SK-N-SH (cell line): ENCODE results near the gene DRD4. TPM values are rescaled to one million over a fixed set of nuclear protein-coding genes. Genes with fewer than 3 reads are reported as not detected.

Source experiments
- CTCF ChIA-PET: fragments of 300-600, 350-600 bp; formaldehyde crosslinking; extraction: SDS; loops from one replicate; lab custom pipeline; 2021; lab: Yijun Ruan, JAX
- POLR2A ChIA-PET: fragments of 350-600 bp; sonication (Branson Sonifier 250); formaldehyde crosslinking; extraction: SDS; loops from one replicate; lab custom pipeline; 2020; ENCODE audit warnings: antibody characterized with exemption, inconsistent platforms; lab: Yijun Ruan, JAX
- DNase-seq: peaks from one replicate; pipeline ENCODE4 v3.0.0; 2012
- H2AFZ ChIP-seq: fragments of 200-600 bp; sonication (generic); 2 replicates; pipeline ENCODE4 v1.8.1; 2016; ENCODE audit warnings: antibody characterized with exemption, mild to moderate bottlenecking, low read depth
- H3F3A ChIP-seq: fragments of 200-600 bp; sonication (generic); replicated peaks from 2 replicates; pipeline ENCODE3; 2016; ENCODE audit warnings: antibody characterized with exemption, mild to moderate bottlenecking; ENCODE audit not compliant: insufficient read depth
- H3K27ac ChIP-seq, 2 experiments: fragments of 200-500 bp in 1 of 2; fragments of 200-600 bp in 1 of 2; sonication (Bioruptor generic) in 1 of 2; sonication (generic), shearing (Covaris generic) in 1 of 2; 2 replicates each; pipeline versions ENCODE4 v1.5.1 to v1.6.1; 2014 to 2016; ENCODE audit warnings: low read depth in 2 of 2, inconsistent platforms in 1 of 2, low read length in 1 of 2, mild to moderate bottlenecking in 1 of 2, mixed read lengths in 1 of 2
- H3K27me3 ChIP-seq: fragments of 200-600 bp; sonication (generic), shearing (Covaris generic); 2 replicates; pipeline ENCODE4 v1.6.1; 2016; ENCODE audit warnings: mixed run types; ENCODE audit not compliant: insufficient read depth
- H3K36me3 ChIP-seq, 2 experiments: fragments of 200-500 bp in 1 of 2; fragments of 200-600 bp in 1 of 2; sonication (Bioruptor generic) in 1 of 2; sonication (generic) in 1 of 2; replicated peaks in 1 of 2; 2 replicates each; pipeline versions ENCODE3 to v1.5.1; 2014 to 2016; ENCODE audit warnings: low read length in 1 of 2, mild to moderate bottlenecking in 1 of 2; ENCODE audit not compliant: insufficient read depth in 2 of 2, control insufficient read depth in 1 of 2
- H3K4me1 ChIP-seq, 2 experiments: fragments of 200-500 bp in 1 of 2; fragments of 200-600 bp in 1 of 2; sonication (Bioruptor generic) in 1 of 2; sonication (generic), shearing (Covaris generic) in 1 of 2; 2 replicates each; pipeline versions ENCODE4 v1.5.1 to v1.6.1; 2014 to 2016; ENCODE audit warnings: low read depth in 1 of 2, low read length in 1 of 2, mixed run types in 1 of 2; ENCODE audit not compliant: insufficient read depth in 2 of 2, control insufficient read depth in 1 of 2
- H3K4me2 ChIP-seq: fragments of 200-600 bp; sonication (generic), shearing (Covaris generic); 2 replicates; pipeline ENCODE4 v1.6.1; 2017; ENCODE audit warnings: mixed run types
- H3K4me3 ChIP-seq, 2 experiments: fragments of 200-500 bp in 1 of 2; fragments of 200-600 bp in 1 of 2; sonication (Bioruptor generic) in 1 of 2; sonication (generic), shearing (Covaris generic) in 1 of 2; 2 replicates each; pipeline versions ENCODE4 v1.5.1 to v1.8.1; 2014 to 2016; ENCODE audit warnings: low read depth in 2 of 2, inconsistent platforms in 1 of 2, low read length in 1 of 2, mild to moderate bottlenecking in 1 of 2, mixed read lengths in 1 of 2, moderate library complexity in 1 of 2
- H3K79me2 ChIP-seq: fragments of 200-600 bp; sonication (generic); 2 replicates; pipeline ENCODE4 v1.8.1; 2017; ENCODE audit warnings: mild to moderate bottlenecking; ENCODE audit not compliant: insufficient read depth
- H3K9ac ChIP-seq: fragments of 200-600 bp; sonication (generic); 2 replicates; pipeline ENCODE4 v1.6.1; 2017; ENCODE audit warnings: mixed run types
- H3K9me2 ChIP-seq: fragments of 200-600 bp; sonication (generic); 2 replicates; pipeline ENCODE4 v1.6.1; 2017; ENCODE audit warnings: mixed run types
- H3K9me3 ChIP-seq: fragments of 200-600 bp; sonication (generic); 2 replicates; pipeline ENCODE4 v1.6.1; 2017; ENCODE audit warnings: mixed run types, mild to moderate bottlenecking, moderate library complexity
- H4K20me1 ChIP-seq: fragments of 200-600 bp; sonication (generic); 2 replicates; pipeline ENCODE4 v1.6.1; 2017; ENCODE audit warnings: mild to moderate bottlenecking, mixed run types; ENCODE audit not compliant: insufficient read depth
- ELF1 ChIP-seq: IDR thresholded peaks from 2 replicates; pipeline ENCODE4 v1.4.0; 2012
- EZH2phosphoT487 ChIP-seq: fragments of 200-600 bp; sonication (generic); IDR thresholded peaks from 2 replicates; pipeline ENCODE4 v1.6.1; 2017; ENCODE audit warnings: low read depth, mixed run types, mild to moderate bottlenecking, antibody characterized with exemption, moderate library complexity, borderline replicate concordance
- FOXJ3 ChIP-seq: sonication (generic); formaldehyde crosslinking; IDR thresholded peaks from 2 replicates; pipeline ENCODE4 v1.5.1; 2020; ENCODE audit warnings: mild to moderate bottlenecking, missing genetic modification reagents
- FOXM1 ChIP-seq: IDR thresholded peaks from 2 replicates; pipeline ENCODE4 v1.4.0; 2012; ENCODE audit warnings: low read depth, mild to moderate bottlenecking
- GATA2 ChIP-seq: sonication (generic); formaldehyde crosslinking; IDR thresholded peaks from 2 replicates; pipeline ENCODE4 v1.5.0; 2020; ENCODE audit warnings: mild to moderate bottlenecking, missing genetic modification reagents
- JUND ChIP-seq: IDR thresholded peaks from 2 replicates; pipeline ENCODE4 v1.4.0; 2012
- MEF2A ChIP-seq: IDR thresholded peaks from 2 replicates; pipeline ENCODE4 v1.4.0; 2012; ENCODE audit warnings: low read depth, borderline replicate concordance
- MXI1 ChIP-seq: IDR thresholded peaks from 2 replicates; pipeline ENCODE4 v1.6.1; 2012; ENCODE audit warnings: mild to moderate bottlenecking, low read depth, low read length, improper control_type of control experiment
- NFIC ChIP-seq: IDR thresholded peaks from 2 replicates; pipeline ENCODE4 v1.4.0; 2012; ENCODE audit warnings: borderline replicate concordance
- RAD21 ChIP-seq: IDR thresholded peaks from 2 replicates; pipeline ENCODE4 v1.6.1; 2012; ENCODE audit warnings: mild to moderate bottlenecking, low read length
- RXRA ChIP-seq: IDR thresholded peaks from 2 replicates; pipeline ENCODE4 v1.4.0; 2012; ENCODE audit warnings: low read depth, mild to moderate bottlenecking, borderline replicate concordance
- SMC3 ChIP-seq: IDR thresholded peaks from 2 replicates; pipeline ENCODE4 v1.6.1; 2012; ENCODE audit warnings: low read depth, low read length, improper control_type of control experiment
- YY1 ChIP-seq: IDR thresholded peaks from 2 replicates; pipeline ENCODE4 v1.4.0; 2012; ENCODE audit warnings: low read depth, mild to moderate bottlenecking
- WGBS: methylation state at CpG from one replicate; pipeline ENCODE4 v1.1.6; 2017; ENCODE audit warnings: low lambda C conversion rate; 5-methylcytosine and 5-hydroxymethylcytosine counted together
- polyA plus RNA-seq, 3 experiments: library from polyadenylated mRNA; depleted of rRNA; stranded (reverse); fragments of >200 nt; gene quantifications; 2 replicates each; pipeline ENCODE4 v1.2.3, GENCODE V29; 2012
- TF ChIP-seq, protein P1 (sequence below): IDR thresholded peaks from 2 replicates; pipeline ENCODE4; 2012
- TF ChIP-seq, protein P2 (sequence below): fragments of 200-600 bp; sonication (generic); IDR thresholded peaks from 2 replicates; pipeline ENCODE4 v1.6.1; 2017; ENCODE audit warnings: antibody characterized with exemption, mild to moderate bottlenecking, moderate library complexity
- TF ChIP-seq, protein P3 (sequence below): IDR thresholded peaks from 2 replicates; pipeline ENCODE4 v1.4.0; 2012; ENCODE audit warnings: low read depth
- TF ChIP-seq, protein P4 (sequence below): IDR thresholded peaks from 2 replicates; pipeline ENCODE4 v1.6.1; 2012; ENCODE audit warnings: mild to moderate bottlenecking, low read depth, low read length, moderate library complexity
- TF ChIP-seq, protein P5 (sequence below): fragments of 150-350 bp; IDR thresholded peaks from 2 replicates; pipeline ENCODE4 v1.6.1; 2016; ENCODE audit warnings: mild to moderate bottlenecking, low read depth, low read length

Gene DRD4
- polyA plus RNA-seq, 1 of the 3 experiments (the other 2 are of a cell fraction) = not detected

DNA sequence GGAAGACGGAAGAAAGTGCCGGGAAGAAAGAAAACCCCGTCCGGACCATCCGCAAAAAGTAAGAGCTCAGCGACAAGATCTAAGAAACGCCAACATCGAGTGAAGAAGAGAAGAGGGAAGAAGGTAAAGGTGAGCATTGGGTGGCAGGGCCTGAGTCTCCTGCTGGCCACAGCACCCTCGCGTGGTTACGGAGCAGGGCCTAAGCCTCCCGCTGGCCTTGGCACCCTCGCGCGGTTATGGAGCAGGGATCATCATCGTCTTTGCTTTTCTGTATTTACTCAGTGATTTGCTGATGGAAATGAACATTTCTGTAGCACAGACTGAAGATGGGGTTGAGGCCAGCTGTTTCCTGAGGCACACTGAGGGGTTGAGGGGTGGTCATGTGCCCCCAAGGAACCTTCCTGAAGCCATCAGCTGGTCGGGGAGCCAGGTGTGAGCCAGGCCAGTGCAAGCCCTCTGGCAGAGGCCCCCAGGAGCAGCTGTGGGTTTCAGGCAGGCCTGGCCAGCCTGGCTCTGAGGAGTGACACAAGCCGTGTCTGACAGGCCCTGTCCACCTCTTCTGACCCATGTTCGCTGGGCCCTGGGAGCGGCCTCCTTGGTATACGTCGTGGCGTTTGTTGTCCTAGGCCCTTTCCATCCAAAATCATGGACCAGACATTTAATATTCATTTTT lies 35.4 kb upstream of the DRD4 start:
- ChIA-PET CTCF (interaction anchor here (1.2 to 1.3 kb wide), 2 partner anchors 31 to 46 kb away, joined by 3 to 4 read pairs; no protein-coding TSS in a partner anchor), POLR2A (no interaction called here)
- no peak overlapping the region for H2AFZ ChIP-seq
- peaks cover 18% of the 10 kb centered on the region; the same call in 1 of the 2 replicates for H4K20me1 ChIP-seq
- H3K4me1 ChIP-seq = peaks cover 4 to 13% of the 10 kb centered on the region in 2 experiments; a peak in 1 of 4 replicates
- no peak overlapping the region for H3K4me2 ChIP-seq
- H3K9me3 ChIP-seq = no peaks in the 10 kb centered on the region
- no peaks in the 10 kb centered on the region for H3K9me2 ChIP-seq
- no peaks in the 10 kb centered on the region for H3K27me3 ChIP-seq
- no peak overlapping the region for H3K9ac ChIP-seq
- 96% methylated on average over 22 of the region's 23 CpGs for WGBS
- no peak for TF ChIP-seq RAD21
- TF ChIP-seq MEF2A = no peak
- TF ChIP-seq, protein P1, sequence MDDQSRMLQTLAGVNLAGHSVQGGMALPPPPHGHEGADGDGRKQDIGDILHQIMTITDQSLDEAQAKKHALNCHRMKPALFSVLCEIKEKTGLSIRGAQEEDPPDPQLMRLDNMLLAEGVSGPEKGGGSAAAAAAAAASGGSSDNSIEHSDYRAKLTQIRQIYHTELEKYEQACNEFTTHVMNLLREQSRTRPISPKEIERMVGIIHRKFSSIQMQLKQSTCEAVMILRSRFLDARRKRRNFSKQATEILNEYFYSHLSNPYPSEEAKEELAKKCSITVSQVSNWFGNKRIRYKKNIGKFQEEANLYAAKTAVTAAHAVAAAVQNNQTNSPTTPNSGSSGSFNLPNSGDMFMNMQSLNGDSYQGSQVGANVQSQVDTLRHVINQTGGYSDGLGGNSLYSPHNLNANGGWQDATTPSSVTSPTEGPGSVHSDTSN = no peak
- TF ChIP-seq, protein P2, sequence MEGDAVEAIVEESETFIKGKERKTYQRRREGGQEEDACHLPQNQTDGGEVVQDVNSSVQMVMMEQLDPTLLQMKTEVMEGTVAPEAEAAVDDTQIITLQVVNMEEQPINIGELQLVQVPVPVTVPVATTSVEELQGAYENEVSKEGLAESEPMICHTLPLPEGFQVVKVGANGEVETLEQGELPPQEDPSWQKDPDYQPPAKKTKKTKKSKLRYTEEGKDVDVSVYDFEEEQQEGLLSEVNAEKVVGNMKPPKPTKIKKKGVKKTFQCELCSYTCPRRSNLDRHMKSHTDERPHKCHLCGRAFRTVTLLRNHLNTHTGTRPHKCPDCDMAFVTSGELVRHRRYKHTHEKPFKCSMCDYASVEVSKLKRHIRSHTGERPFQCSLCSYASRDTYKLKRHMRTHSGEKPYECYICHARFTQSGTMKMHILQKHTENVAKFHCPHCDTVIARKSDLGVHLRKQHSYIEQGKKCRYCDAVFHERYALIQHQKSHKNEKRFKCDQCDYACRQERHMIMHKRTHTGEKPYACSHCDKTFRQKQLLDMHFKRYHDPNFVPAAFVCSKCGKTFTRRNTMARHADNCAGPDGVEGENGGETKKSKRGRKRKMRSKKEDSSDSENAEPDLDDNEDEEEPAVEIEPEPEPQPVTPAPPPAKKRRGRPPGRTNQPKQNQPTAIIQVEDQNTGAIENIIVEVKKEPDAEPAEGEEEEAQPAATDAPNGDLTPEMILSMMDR = no peak
- no peak for TF ChIP-seq EZH2phosphoT487
- no peak for TF ChIP-seq YY1
- no peak for TF ChIP-seq FOXM1
- no peak for TF ChIP-seq SMC3
- no peak for TF ChIP-seq NFIC
- TF ChIP-seq RXRA = no peak
- H3F3A ChIP-seq = no peaks in the 10 kb centered on the region
- H3K27ac ChIP-seq = no peak overlapping the region
- peaks cover 38 to 67% of the 10 kb centered on the region in 2 experiments for H3K36me3 ChIP-seq
- no peak overlapping the region for H3K4me3 ChIP-seq
- no peak for DNase-seq
- peaks cover 14% of the 10 kb centered on the region; the same call in 1 of the 2 replicates for H3K79me2 ChIP-seq

DNA sequence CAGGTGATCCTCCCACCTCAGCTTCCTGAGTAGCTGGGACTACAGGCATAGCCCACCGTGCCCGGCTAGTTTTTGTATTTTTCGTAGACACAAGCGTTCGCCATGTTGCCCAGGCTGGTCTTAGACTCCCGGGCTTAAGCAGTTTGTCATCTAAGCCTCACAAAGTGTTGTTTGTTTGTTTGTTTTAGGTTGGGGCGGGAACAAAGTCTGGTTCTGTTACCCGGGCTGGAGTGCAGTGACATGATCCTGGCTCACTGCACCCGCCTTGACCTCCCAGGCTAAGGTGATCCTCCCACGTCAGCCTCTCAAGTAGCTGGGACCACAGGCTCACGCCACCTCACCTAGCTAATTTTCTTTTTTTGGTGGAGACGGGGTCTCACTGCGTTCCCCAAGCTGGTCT lies 33.9 kb upstream of the DRD4 start:
- H3K36me3 ChIP-seq = peaks cover 47 to 70% of the 10 kb centered on the region in 2 experiments
- no peak overlapping the region for H3K4me2 ChIP-seq
- CTCF ChIA-PET = interaction anchor here (0.9 to 1.0 kb wide), 2 partner anchors 48 to 124 kb away, joined by 3 read pairs; no protein-coding TSS in a partner anchor
- H3K4me3 ChIP-seq = no peak overlapping the region
- POLR2A ChIA-PET = no interaction called here
- no peaks in the 10 kb centered on the region for H3K9me2 ChIP-seq
- H3K9ac ChIP-seq = no peak overlapping the region
- H3F3A ChIP-seq = no peaks in the 10 kb centered on the region
- no peak overlapping the region for H3K27ac ChIP-seq
- H3K27me3 ChIP-seq = no peaks in the 10 kb centered on the region
- no peak for DNase-seq
- H3K9me3 ChIP-seq = no peaks in the 10 kb centered on the region
- WGBS = 92% methylated on average over 11 of the region's 13 CpGs
- no peak overlapping the region for H2AFZ ChIP-seq
- peaks cover 17% of the 10 kb centered on the region; the same call in 1 of the 2 replicates for H3K79me2 ChIP-seq
- H3K4me1 ChIP-seq = peaks cover 4 to 14% of the 10 kb centered on the region in 2 experiments; a peak in 1 of 4 replicates
- H4K20me1 ChIP-seq = peaks cover 15% of the 10 kb centered on the region; the same call in 1 of the 2 replicates
- TF ChIP-seq, protein P3, sequence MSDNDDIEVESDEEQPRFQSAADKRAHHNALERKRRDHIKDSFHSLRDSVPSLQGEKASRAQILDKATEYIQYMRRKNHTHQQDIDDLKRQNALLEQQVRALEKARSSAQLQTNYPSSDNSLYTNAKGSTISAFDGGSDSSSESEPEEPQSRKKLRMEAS = no peak
- TF ChIP-seq GATA2 (no peak), FOXJ3 (CRISPR knock-in tag) (no peak), MXI1 (no peak), JUND (no peak), ELF1 (no peak), FOXM1 (no peak)
- TF ChIP-seq, protein P1 = no peak
- TF ChIP-seq, protein P4, sequence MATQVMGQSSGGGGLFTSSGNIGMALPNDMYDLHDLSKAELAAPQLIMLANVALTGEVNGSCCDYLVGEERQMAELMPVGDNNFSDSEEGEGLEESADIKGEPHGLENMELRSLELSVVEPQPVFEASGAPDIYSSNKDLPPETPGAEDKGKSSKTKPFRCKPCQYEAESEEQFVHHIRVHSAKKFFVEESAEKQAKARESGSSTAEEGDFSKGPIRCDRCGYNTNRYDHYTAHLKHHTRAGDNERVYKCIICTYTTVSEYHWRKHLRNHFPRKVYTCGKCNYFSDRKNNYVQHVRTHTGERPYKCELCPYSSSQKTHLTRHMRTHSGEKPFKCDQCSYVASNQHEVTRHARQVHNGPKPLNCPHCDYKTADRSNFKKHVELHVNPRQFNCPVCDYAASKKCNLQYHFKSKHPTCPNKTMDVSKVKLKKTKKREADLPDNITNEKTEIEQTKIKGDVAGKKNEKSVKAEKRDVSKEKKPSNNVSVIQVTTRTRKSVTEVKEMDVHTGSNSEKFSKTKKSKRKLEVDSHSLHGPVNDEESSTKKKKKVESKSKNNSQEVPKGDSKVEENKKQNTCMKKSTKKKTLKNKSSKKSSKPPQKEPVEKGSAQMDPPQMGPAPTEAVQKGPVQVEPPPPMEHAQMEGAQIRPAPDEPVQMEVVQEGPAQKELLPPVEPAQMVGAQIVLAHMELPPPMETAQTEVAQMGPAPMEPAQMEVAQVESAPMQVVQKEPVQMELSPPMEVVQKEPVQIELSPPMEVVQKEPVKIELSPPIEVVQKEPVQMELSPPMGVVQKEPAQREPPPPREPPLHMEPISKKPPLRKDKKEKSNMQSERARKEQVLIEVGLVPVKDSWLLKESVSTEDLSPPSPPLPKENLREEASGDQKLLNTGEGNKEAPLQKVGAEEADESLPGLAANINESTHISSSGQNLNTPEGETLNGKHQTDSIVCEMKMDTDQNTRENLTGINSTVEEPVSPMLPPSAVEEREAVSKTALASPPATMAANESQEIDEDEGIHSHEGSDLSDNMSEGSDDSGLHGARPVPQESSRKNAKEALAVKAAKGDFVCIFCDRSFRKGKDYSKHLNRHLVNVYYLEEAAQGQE = no peak
- TF ChIP-seq, protein P5, sequence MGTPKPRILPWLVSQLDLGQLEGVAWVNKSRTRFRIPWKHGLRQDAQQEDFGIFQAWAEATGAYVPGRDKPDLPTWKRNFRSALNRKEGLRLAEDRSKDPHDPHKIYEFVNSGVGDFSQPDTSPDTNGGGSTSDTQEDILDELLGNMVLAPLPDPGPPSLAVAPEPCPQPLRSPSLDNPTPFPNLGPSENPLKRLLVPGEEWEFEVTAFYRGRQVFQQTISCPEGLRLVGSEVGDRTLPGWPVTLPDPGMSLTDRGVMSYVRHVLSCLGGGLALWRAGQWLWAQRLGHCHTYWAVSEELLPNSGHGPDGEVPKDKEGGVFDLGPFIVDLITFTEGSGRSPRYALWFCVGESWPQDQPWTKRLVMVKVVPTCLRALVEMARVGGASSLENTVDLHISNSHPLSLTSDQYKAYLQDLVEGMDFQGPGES = no peak
